Smooth muscle cell (in vitro differentiated cells): ENCODE results near the gene BLM. TPM values are rescaled to one million over a fixed set of nuclear protein-coding genes. Genes with fewer than 3 reads are reported as not detected.

ENCODE experiments used
- DNase-seq: peaks from one replicate; lab custom pipeline; 2025; ENCODE audit not compliant: unreplicated experiment; lab: John Stamatoyannopoulos, UW
- H2AFZ ChIP-seq: fragments of 200-600 bp; sonication (generic); 2 replicates; pipeline ENCODE4 v1.6.0; 2016; ENCODE audit warnings: antibody characterized with exemption, low read depth, mild to moderate bottlenecking
- H3F3A ChIP-seq: fragments of 200-600 bp; sonication (generic); 2 replicates; pipeline ENCODE4 v1.6.0; 2017; ENCODE audit warnings: antibody characterized with exemption, low read depth
- H3K27ac ChIP-seq: fragments of 200-600 bp; sonication (generic); 2 replicates; pipeline ENCODE4 v1.5.1; 2016; ENCODE audit warnings: low read depth, mild to moderate bottlenecking
- H3K27me3 ChIP-seq: fragments of 200-600 bp; sonication (generic); 2 replicates; pipeline ENCODE4 v1.6.1; 2016; ENCODE audit warnings: low read depth, mild to moderate bottlenecking
- H3K36me3 ChIP-seq: fragments of 200-600 bp; sonication (generic); 2 replicates; pipeline ENCODE4 v1.5.1; 2016; ENCODE audit warnings: low read depth
- H3K4me1 ChIP-seq: fragments of 200-600 bp; sonication (generic); 2 replicates; pipeline ENCODE4 v1.5.1; 2016; ENCODE audit warnings: low read depth
- H3K4me2 ChIP-seq: fragments of 200-600 bp; sonication (generic); 2 replicates; pipeline ENCODE4 v1.6.0; 2016; ENCODE audit warnings: mild to moderate bottlenecking
- H3K4me3 ChIP-seq: fragments of 200-600 bp; sonication (generic); 2 replicates; pipeline ENCODE4 v1.5.1; 2016; ENCODE audit warnings: mild to moderate bottlenecking
- H3K79me2 ChIP-seq: fragments of 200-600 bp; sonication (generic); 2 replicates; pipeline ENCODE4 v1.6.0; 2016; ENCODE audit warnings: low read depth, mild to moderate bottlenecking
- H3K9ac ChIP-seq: fragments of 200-600 bp; sonication (generic); 2 replicates; pipeline ENCODE4 v1.6.0; 2016; ENCODE audit warnings: low read depth
- H3K9me3 ChIP-seq: fragments of 200-600 bp; sonication (generic); replicated peaks from 2 replicates; pipeline ENCODE4 v1.5.1; 2016; ENCODE audit warnings: low read depth
- H4K20me1 ChIP-seq: fragments of 200-600 bp; sonication (generic); 2 replicates; pipeline ENCODE4 v1.6.0; 2016; ENCODE audit warnings: low read depth
- CTCF ChIP-seq: fragments of 200-600 bp; sonication (generic); IDR thresholded peaks from 2 replicates; pipeline ENCODE4 v1.5.1; 2017; ENCODE audit warnings: borderline replicate concordance, mild to moderate bottlenecking, antibody characterized with exemption; ENCODE audit not compliant: insufficient read depth, poor library complexity, severe bottlenecking
- WGBS: methylation state at CpG from one replicate; pipeline ENCODE4 v1.1.7; 2016; ENCODE audit warnings: low lambda C conversion rate; 5-methylcytosine and 5-hydroxymethylcytosine counted together
- polyA plus RNA-seq: library from polyadenylated mRNA; unstranded; fragments of >200 nt; fragmentation: Nextera tagmentation; extraction: Ambion mirVana; gene quantifications from 2 replicates; pipeline ENCODE4 v1.2.1, GENCODE V29; 2016
- total RNA-seq: library from RNA; depleted of rRNA; stranded (reverse); fragments of >200 nt; gene quantifications from 2 replicates; pipeline ENCODE4 v1.2.3, GENCODE V29; 2014

Gene BLM
- total and polyA plus RNA-seq, 2 experiments from 2014 or later: 3.1 to 4.9 TPM

GRCh38 chr15:90814191-90814821 is 97.2 kb downstream of the BLM start:
- Histone ChIP-seq H3K27me3 (no peaks in the 10 kb centered on the region), H3K9ac (no peak overlapping the region), H3K4me1 (no peaks in the 10 kb centered on the region), H3K4me3 (no peak overlapping the region), H3K79me2 (no peaks in the 10 kb centered on the region), H4K20me1 (no peaks in the 10 kb centered on the region), H3K27ac (peak overlapping the region; percentile 4), H3K36me3 (no peaks in the 10 kb centered on the region), H3K4me2 (peak overlapping the region; percentile 17), H2AFZ (no peak overlapping the region), H3F3A (peaks cover 7% of the 10 kb centered on the region), H3K9me3 (no peaks in the 10 kb centered on the region)
- WGBS: 33% methylated on average over 13 of the region's 13 CpGs
- no peak for DNase-seq
- TF ChIP-seq CTCF: no peak

DNA sequence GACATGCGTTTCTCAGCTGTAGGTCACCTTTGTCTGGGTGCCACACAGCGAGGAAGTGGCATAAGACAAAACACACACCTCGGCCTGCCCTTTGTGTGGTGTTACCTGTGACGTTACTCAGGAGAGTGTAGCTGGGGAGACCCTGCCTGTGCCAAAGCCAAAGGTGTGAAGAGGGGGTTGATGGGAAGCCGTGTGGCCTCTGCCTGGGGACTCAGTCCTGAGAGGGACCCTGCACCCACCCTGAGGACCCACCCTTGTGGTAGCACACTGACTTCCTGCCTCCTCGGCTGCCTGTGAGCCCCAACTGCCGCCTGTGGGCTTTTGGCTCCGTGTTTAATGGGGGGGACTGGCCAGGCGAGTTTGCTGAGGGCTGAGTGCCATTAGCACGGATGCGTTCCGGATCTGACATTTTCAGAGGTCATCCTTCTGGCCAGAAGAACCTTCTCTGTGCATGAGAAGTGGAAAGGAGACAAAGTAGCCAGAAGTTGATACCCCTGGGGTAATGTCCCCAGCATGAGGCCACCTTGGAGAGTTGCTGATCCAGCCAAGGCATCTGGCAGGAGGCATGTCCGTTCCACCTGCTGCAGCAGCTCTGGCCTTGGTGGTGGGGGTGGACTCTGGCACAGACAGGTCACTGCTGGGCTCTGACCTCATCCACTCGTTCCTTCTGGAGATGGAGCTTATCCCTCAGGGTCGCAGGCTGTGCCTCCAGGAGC is 99.4 kb downstream of the BLM start:
- no peak for TF ChIP-seq CTCF
- no peaks in the 10 kb centered on the region for H3K9me3 ChIP-seq
- H3K4me2 ChIP-seq: no peak overlapping the region
- peaks cover 7% of the 10 kb centered on the region for H3F3A ChIP-seq
- no peaks in the 10 kb centered on the region for H3K79me2 ChIP-seq
- no peak overlapping the region for H3K4me3 ChIP-seq
- DNase-seq: no peak
- H2AFZ ChIP-seq: no peak overlapping the region
- H3K9ac ChIP-seq: no peak overlapping the region
- no peaks in the 10 kb centered on the region for H3K27me3 ChIP-seq
- no peaks in the 10 kb centered on the region for H4K20me1 ChIP-seq
- no peak overlapping the region for H3K27ac ChIP-seq
- H3K4me1 ChIP-seq: no peaks in the 10 kb centered on the region
- no peaks in the 10 kb centered on the region for H3K36me3 ChIP-seq
- WGBS: 93% methylated on average over 15 of the region's 15 CpGs

DNA sequence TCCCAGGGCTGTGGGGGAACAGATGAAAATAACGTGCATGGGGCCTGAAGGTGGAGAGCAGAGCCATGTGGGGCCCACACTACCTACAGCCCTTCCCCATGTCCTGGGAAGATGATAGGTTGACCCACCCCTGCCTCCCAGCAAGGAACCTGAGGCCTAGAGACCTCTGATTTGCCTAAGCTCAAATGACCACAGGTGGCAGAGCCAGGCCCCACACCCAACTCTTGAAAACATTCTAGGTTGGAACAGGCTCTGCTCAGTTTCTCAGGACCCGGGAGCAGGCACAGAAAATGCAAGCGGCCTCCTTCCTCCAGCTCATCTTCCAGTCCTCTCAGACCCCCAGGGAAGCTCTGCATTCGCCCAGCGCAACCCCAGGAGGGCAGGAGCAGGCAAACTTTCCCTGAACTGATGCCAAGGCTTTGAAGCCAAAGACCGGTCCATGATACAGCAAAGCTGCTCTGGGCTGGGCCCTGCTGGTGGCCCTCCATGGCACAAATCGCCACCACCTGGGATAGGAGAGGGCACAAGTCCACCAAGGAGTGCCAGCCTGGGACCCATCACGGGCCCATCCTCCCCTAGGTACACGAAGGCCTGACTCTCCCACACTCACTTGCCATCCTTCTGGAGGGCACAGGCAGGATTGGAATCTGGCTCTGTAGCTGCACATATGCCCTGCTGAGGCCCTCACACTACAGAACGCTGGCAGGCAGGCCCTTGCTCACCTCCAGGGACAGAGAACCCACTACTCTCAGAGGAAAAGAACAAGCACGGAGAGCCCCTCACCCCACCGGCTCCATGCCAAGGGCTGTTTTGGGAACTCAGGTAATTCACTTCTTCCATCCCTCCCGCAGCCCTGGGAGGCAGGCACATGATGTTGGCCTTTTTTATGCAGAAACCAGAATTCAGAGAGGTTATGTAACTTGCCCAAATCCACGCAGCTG is 100.2 kb downstream of the BLM start:
- H3K4me1 ChIP-seq: no peaks in the 10 kb centered on the region
- H3K9ac ChIP-seq: no peak overlapping the region
- 90% methylated on average over 14 of the region's 14 CpGs for WGBS
- no peaks in the 10 kb centered on the region for H3K36me3 ChIP-seq
- no peaks in the 10 kb centered on the region for H3K27me3 ChIP-seq
- no peaks in the 10 kb centered on the region for H4K20me1 ChIP-seq
- TF ChIP-seq CTCF: no peak
- no peak overlapping the region for H3K4me3 ChIP-seq
- no peaks in the 10 kb centered on the region for H3K9me3 ChIP-seq
- H3K27ac ChIP-seq: no peak overlapping the region
- H3K4me2 ChIP-seq: no peak overlapping the region
- H3K79me2 ChIP-seq: no peaks in the 10 kb centered on the region
- H2AFZ ChIP-seq: no peak overlapping the region
- peaks cover 7% of the 10 kb centered on the region for H3F3A ChIP-seq
- DNase-seq: no peak
